ENCODE results near the gene ZNHIT6.

GRCh38 chr1:85656948-85657347 is 51.3 kb downstream of the ZNHIT6 start:
- TF ChIP-seq, protein P1, sequence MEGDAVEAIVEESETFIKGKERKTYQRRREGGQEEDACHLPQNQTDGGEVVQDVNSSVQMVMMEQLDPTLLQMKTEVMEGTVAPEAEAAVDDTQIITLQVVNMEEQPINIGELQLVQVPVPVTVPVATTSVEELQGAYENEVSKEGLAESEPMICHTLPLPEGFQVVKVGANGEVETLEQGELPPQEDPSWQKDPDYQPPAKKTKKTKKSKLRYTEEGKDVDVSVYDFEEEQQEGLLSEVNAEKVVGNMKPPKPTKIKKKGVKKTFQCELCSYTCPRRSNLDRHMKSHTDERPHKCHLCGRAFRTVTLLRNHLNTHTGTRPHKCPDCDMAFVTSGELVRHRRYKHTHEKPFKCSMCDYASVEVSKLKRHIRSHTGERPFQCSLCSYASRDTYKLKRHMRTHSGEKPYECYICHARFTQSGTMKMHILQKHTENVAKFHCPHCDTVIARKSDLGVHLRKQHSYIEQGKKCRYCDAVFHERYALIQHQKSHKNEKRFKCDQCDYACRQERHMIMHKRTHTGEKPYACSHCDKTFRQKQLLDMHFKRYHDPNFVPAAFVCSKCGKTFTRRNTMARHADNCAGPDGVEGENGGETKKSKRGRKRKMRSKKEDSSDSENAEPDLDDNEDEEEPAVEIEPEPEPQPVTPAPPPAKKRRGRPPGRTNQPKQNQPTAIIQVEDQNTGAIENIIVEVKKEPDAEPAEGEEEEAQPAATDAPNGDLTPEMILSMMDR (IDR thresholded peaks at IDR 0.05): no peak
- no peak for TF ChIP-seq POLR2A (IDR thresholded peaks at IDR 0.05)
